Activated T-helper 2 cell treated with anti-CD3 and anti-CD28 coated beads, Interferon-gamma antibody, Interleukin-2, Interleukin-4, amounts not matched to agents 10 μg/mL and 5 μg/mL and 100 μg/mL, durations not matched to agents 14 hours and 24 hours and 36 hours (primary cell): ENCODE results near the gene ALG9. TPM values are rescaled to one million over a fixed set of nuclear protein-coding genes. Genes with fewer than 3 reads are reported as not detected.

ENCODE experiments used
- DNase-seq: peaks from one replicate; pipeline ENCODE4 v3.0.0; 2021; ENCODE audit warnings: low spot score
- H3K27ac Mint-ChIP-seq: one replicate; pipeline ENCODE4 v1.8.0; 2021; ENCODE audit warnings: mixed read lengths
- H3K27me3 Mint-ChIP-seq: one replicate; pipeline ENCODE4 v1.8.0; 2021; ENCODE audit warnings: low read depth, mixed read lengths
- H3K36me3 Mint-ChIP-seq: one replicate; pipeline ENCODE4 v1.8.0; 2021; ENCODE audit warnings: low read depth, mixed read lengths
- H3K4me1 Mint-ChIP-seq: one replicate; pipeline ENCODE4 v1.8.0; 2021; ENCODE audit warnings: low read depth, mixed read lengths
- H3K4me3 Mint-ChIP-seq: one replicate; pipeline ENCODE4 v1.8.0; 2021; ENCODE audit warnings: low read depth, mild to moderate bottlenecking, moderate library complexity, mixed read lengths
- H3K9me3 Mint-ChIP-seq: one replicate; pipeline ENCODE4 v1.8.0; 2021; ENCODE audit warnings: mixed read lengths
- intact Hi-C: fragments of 100-400 bp; cut with micrococcal nuclease; formaldehyde crosslinking; loops from one replicate; pipeline ENCODE4 v1.15.1; 2023
- total RNA-seq: library from RNA; stranded (reverse); gene quantifications from 2 replicates; pipeline ENCODE4 v1.2.3, GENCODE V29; 2022

Gene ALG9
- total RNA-seq, 1 donor from 2014 or later = 33.4 TPM

DNA sequence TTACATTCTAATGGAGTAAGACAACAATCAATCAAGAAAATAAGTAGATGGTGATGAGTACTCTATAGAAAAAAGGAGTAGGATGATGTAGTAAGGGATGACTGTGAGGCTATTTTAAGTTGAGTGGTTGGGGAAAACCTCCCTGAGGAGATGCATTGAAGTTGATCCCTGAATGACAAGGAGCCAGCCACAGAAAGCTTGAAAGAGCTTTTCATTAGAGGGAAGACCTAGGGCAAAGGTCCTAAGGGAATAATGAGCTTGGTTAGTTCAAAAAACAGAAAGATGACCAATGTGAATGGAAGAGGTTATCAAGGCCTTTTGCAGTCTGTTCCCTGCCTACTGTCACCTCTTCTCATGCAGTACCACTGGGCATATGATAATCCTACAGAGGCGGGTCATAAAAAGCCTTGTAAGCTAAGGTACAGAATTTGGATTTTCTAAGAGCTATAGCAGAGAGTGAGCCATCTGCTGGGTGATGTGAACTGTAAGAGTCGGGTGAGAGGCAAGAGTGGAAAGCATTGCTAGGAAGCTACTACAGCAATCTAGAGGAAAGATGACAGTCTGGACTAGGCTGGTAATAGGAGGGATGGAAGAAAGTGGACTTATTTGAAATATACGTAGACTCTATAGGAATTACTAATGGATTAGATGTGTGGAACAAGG, 108.3 kb downstream of the ALG9 start:
- Mint-ChIP-seq H3K4me1 (peaks cover 26% of the 10 kb centered on the region), H3K27me3 (no peaks in the 10 kb centered on the region), H3K36me3 (peaks cover 65% of the 10 kb centered on the region), H3K4me3 (no peak overlapping the region), H3K9me3 (no peaks in the 10 kb centered on the region), H3K27ac (no peak overlapping the region)
- intact Hi-C loops = loop anchor here (10.0 kb wide), 1 partner anchor 388 kb away; the partner anchor contains the start of gene POU2AF1
- DNase-seq = no peak

GRCh38 chr11:111762526-111762925, 108.9 kb downstream of the ALG9 start:
- Mint-ChIP-seq H3K36me3 (peaks cover 70% of the 10 kb centered on the region), H3K27ac (no peak overlapping the region), H3K9me3 (no peaks in the 10 kb centered on the region), H3K27me3 (no peaks in the 10 kb centered on the region), H3K4me3 (no peak overlapping the region), H3K4me1 (peaks cover 26% of the 10 kb centered on the region)
- no peak for DNase-seq
- intact Hi-C loops = loop anchor here (10.0 kb wide), 1 partner anchor 388 kb away; the partner anchor contains the start of gene POU2AF1

DNA sequence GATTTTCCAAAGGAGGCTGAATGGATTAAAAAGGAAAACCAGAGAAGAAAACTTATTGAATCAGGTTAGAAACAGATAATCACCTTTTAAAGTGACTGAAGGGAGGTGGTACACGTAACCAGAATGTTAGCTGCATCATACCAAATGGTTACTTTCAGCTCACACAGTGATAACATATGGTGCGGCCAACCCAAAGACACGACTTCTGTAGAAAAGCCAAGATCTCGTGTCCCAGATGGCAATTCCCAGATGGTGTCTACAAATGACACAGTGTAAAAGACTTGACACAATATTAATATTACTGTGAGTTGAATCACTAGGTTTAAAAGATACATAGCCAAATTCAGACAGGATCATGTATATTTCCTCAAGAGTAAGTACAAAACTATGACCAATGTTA, 110.3 kb downstream of the ALG9 start:
- intact Hi-C loops = loop anchor here (10.0 kb wide), 1 partner anchor 386 kb away; the partner anchor contains the start of gene POU2AF1
- peaks cover 21% of the 10 kb centered on the region for H3K4me1 Mint-ChIP-seq

DNA sequence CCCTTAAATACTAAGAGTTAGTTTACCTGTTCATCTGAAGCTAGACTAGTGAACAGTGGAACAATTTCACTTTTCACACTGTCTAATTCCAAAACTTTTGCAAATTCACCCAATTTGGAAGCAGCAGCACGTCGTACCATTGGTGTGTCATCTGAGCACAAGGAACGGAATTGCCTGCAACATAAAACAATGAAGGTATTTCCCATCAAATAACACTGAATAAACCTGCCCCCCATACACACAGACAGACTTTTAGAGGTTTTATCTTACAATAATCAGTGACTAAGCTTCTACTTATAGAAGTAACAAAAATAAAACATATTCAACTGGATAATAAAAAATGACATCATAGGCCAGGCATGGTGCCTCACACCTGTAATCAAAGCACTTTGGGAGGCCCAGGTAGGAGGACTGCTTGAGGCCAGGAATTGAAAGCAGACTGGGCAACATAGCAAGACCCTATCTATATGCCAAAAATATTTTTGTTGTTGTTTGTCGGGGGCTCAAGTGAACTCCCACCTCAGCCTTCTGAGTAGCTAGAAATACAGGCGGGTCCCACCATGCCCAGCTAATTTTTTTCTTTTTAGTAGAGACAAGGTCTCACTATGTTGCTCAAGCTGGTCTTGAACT, 111.5 kb downstream of the ALG9 start:
- no peaks in the 10 kb centered on the region for H3K9me3 Mint-ChIP-seq
- DNase-seq = no peak
- no peaks in the 10 kb centered on the region for H3K27me3 Mint-ChIP-seq
- H3K4me1 Mint-ChIP-seq = peaks cover 15% of the 10 kb centered on the region
- H3K27ac Mint-ChIP-seq = no peak overlapping the region
- intact Hi-C loops = loop anchor here (10.0 kb wide), 1 partner anchor 385 kb away; the partner anchor contains the start of gene POU2AF1
- H3K36me3 Mint-ChIP-seq = peaks cover 81% of the 10 kb centered on the region
- H3K4me3 Mint-ChIP-seq = no peak overlapping the region

More for the DNA sequence above, 110.3 kb downstream of the ALG9 start:
- H3K9me3 Mint-ChIP-seq = no peaks in the 10 kb centered on the region
- no peak overlapping the region for H3K27ac Mint-ChIP-seq
- no peaks in the 10 kb centered on the region for H3K27me3 Mint-ChIP-seq
- no peak overlapping the region for H3K4me3 Mint-ChIP-seq
- DNase-seq = no peak
- peaks cover 84% of the 10 kb centered on the region for H3K36me3 Mint-ChIP-seq

GRCh38 chr11:111759376-111759775, 112.0 kb downstream of the ALG9 start:
- Mint-ChIP-seq H3K9me3 (no peaks in the 10 kb centered on the region), H3K27me3 (no peaks in the 10 kb centered on the region), H3K4me3 (no peak overlapping the region), H3K27ac (no peak overlapping the region), H3K4me1 (peaks cover 11% of the 10 kb centered on the region), H3K36me3 (peaks cover 79% of the 10 kb centered on the region)
- DNase-seq = no peak
- intact Hi-C loops = no loop called here

- intact Hi-C loops = no loop called here
- H3K27ac Mint-ChIP-seq = no peak overlapping the region
- H3K27me3 Mint-ChIP-seq = no peaks in the 10 kb centered on the region
- DNase-seq = no peak
- no peak overlapping the region for H3K4me3 Mint-ChIP-seq
- H3K9me3 Mint-ChIP-seq = no peaks in the 10 kb centered on the region
- H3K36me3 Mint-ChIP-seq = peaks cover 70% of the 10 kb centered on the region
- H3K4me1 Mint-ChIP-seq = no peaks in the 10 kb centered on the region
Measured at GRCh38 chr11:111756097-111756496, 115.3 kb downstream of the ALG9 start.

DNA sequence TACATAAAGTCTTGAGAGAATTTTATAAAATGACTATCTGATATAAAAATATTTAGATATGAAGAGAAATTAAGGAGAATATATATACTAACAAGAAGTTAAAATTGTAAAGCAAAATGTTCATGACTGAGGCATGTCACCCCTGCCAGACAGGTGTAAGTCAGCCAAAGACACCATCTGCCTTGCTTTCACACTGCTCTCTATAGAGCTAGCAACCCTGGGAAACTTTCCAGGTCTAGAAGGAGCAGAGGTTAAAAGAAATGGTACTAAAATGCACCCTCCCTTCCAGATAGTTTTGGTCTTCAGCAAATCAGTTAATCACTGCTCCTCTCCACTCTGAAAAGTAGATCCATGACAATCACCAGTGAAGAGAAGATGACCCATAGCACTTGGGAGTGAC, 121.7 kb downstream of the ALG9 start:
- no peak overlapping the region for H3K27ac Mint-ChIP-seq
- DNase-seq = no peak
- no peaks in the 10 kb centered on the region for H3K4me1 Mint-ChIP-seq
- H3K36me3 Mint-ChIP-seq = peaks cover 70% of the 10 kb centered on the region
- H3K9me3 Mint-ChIP-seq = no peaks in the 10 kb centered on the region
- no peak overlapping the region for H3K4me3 Mint-ChIP-seq
- H3K27me3 Mint-ChIP-seq = no peaks in the 10 kb centered on the region
- intact Hi-C loops = no loop called here

GRCh38 chr11:111748035-111748804, 123.2 kb downstream of the ALG9 start:
- no peaks in the 10 kb centered on the region for H3K27me3 Mint-ChIP-seq
- H3K27ac Mint-ChIP-seq = no peak overlapping the region
- no peaks in the 10 kb centered on the region for H3K4me1 Mint-ChIP-seq
- DNase-seq = no peak
- intact Hi-C loops = no loop called here
- H3K9me3 Mint-ChIP-seq = no peaks in the 10 kb centered on the region
- peaks cover 75% of the 10 kb centered on the region for H3K36me3 Mint-ChIP-seq
- no peak overlapping the region for H3K4me3 Mint-ChIP-seq

- no peak overlapping the region for H3K27ac Mint-ChIP-seq
- intact Hi-C loops = no loop called here
- peaks cover 82% of the 10 kb centered on the region for H3K36me3 Mint-ChIP-seq
- no peaks in the 10 kb centered on the region for H3K9me3 Mint-ChIP-seq
- H3K4me3 Mint-ChIP-seq = no peak overlapping the region
- no peaks in the 10 kb centered on the region for H3K27me3 Mint-ChIP-seq
- DNase-seq = no peak
- H3K4me1 Mint-ChIP-seq = no peaks in the 10 kb centered on the region
Measured at GRCh38 chr11:111745719-111746504, 125.5 kb downstream of the ALG9 start.

DNA sequence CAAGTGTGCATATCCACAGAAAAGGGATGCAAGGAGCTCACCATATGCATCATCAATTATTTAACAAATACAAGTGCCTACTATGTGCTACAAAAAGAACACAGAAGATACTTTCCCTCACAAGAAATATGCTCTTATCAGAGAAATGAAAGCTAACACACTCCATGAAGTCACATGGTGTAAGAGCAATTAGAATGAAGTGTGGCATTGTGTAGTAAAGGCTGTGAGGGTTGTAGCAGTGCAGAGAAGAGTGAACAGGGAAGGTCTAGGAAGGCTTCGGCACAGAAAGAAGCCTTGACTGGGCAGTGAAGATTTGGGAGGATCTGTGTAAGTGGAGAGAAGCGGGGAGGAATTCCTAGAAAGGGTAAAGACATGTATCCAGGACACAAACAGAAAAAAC, 127.7 kb downstream of the ALG9 start:
- no peak for DNase-seq
- no peaks in the 10 kb centered on the region for H3K27me3 Mint-ChIP-seq
- H3K4me3 Mint-ChIP-seq = no peak overlapping the region
- intact Hi-C loops = no loop called here
- no peaks in the 10 kb centered on the region for H3K4me1 Mint-ChIP-seq
- no peak overlapping the region for H3K27ac Mint-ChIP-seq
- no peaks in the 10 kb centered on the region for H3K9me3 Mint-ChIP-seq
- H3K36me3 Mint-ChIP-seq = peaks cover 71% of the 10 kb centered on the region

GRCh38 chr11:111741751-111742150, 129.6 kb downstream of the ALG9 start:
- H3K27me3 Mint-ChIP-seq = no peaks in the 10 kb centered on the region
- H3K4me1 Mint-ChIP-seq = no peaks in the 10 kb centered on the region
- intact Hi-C loops = no loop called here
- no peaks in the 10 kb centered on the region for H3K9me3 Mint-ChIP-seq
- H3K4me3 Mint-ChIP-seq = no peak overlapping the region
- H3K27ac Mint-ChIP-seq = no peak overlapping the region
- DNase-seq = no peak
- H3K36me3 Mint-ChIP-seq = peaks cover 63% of the 10 kb centered on the region

DNA sequence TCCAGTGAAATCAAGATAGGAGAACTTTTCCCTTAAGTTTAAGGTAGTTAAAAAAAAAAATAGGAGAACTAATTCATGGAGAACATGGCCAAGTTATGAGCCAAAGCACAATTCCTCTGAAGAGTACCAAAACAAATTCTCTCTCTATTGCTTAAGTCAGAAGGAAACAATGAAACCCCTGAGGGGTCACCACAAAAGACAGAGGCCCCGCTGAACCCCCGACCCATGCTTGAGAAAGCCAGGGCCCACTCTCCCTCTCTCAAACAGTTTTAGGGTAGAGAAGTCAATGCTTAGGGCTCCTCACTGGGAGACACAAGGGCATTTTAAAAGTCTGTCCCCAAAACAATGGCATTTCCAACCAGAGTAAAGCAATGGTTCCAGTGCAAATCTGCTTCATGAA, 132.1 kb downstream of the ALG9 start:
- intact Hi-C loops = no loop called here
- peaks cover 43% of the 10 kb centered on the region for H3K36me3 Mint-ChIP-seq
- H3K27ac Mint-ChIP-seq = no peak overlapping the region

More for the DNA sequence above, 132.1 kb downstream of the ALG9 start:
- DNase-seq = no peak
- H3K9me3 Mint-ChIP-seq = no peaks in the 10 kb centered on the region
- H3K27me3 Mint-ChIP-seq = no peaks in the 10 kb centered on the region
- H3K4me1 Mint-ChIP-seq = no peaks in the 10 kb centered on the region
- no peak overlapping the region for H3K4me3 Mint-ChIP-seq
